ENCODE results near the gene G3BP1. TPM values are rescaled to one million over a fixed set of nuclear protein-coding genes. Genes with fewer than 3 reads are reported as not detected.

The G3BP1 gene
- total and polyA plus RNA-seq, 9 of the 15 experiments (the other 6 are each of a cell fraction or from before 2014, with no cell fraction given), result 54.7 to 264 (median 105) TPM

DNA sequence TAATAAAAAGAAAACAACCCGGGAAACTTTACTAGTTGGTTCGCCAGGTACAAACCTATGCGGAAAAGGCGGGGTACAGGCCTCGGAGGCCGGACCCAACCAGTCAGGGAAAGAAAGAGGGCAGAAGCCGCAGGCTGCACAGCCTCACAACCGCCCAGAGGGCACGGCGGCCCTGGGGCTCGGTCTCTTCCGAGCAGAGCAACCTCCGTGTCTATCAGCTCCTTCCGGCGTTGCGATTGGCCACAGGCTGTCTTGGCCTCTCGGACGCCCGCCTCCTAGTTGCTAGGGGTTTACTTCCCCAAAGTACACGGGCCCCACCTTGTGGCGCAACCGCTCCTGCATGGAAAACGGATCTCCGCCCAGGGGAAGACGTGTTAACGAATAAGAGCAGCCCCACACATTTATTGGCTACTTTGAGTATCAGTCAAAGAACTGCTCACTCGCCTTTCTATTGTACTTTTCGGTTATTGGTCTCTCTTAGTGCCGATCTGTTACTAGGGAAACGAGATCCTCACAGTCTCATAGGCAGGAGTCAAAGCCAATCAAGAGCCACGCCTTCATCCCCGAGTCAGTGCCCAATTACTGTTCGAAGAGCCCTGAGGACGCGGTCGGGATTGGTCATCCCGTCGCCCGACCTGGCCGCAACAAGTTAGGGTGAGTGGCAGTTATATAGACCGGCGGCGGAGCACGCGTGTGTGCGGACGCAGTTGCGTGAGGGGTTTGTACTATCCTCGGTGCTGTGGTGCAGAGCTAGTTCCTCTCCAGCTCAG, at the start of gene G3BP1 (continued):
- TF ChIP-seq ESRRA (IDR thresholded peaks at IDR 0.05; ENCODE audit: borderline replicate concordance, low read depth) (peak; percentile 17; the same call in 1 of the 2 replicates), POLR2G (IDR thresholded peaks at IDR 0.05; ENCODE audit: low read depth, low read length) (peak; percentile 91), NR2C1 (IDR thresholded peaks at IDR 0.05) (peak; percentile 77), NR2C1 (tag; IDR thresholded peaks at IDR 0.05) (peak; percentile 85), CXXC5 (CRISPR knock-in tag; IDR thresholded peaks at IDR 0.05) (peak; percentile 100), NFXL1 (CRISPR knock-in tag; IDR thresholded peaks at IDR 0.05) (no peak), TFAM (CRISPR knock-in tag; conservative IDR thresholded peaks at IDR 0.05) (no peak), MCM2 (IDR thresholded peaks at IDR 0.05; ENCODE audit: low read depth) (no peak), HNRNPK (IDR thresholded peaks at IDR 0.05; ENCODE audit: low read depth, low read length, poor library complexity, severe bottlenecking) (no peak), ZNF354B (CRISPR knock-in tag; IDR thresholded peaks at IDR 0.05) (no peak), TSC22D4 (tag; IDR thresholded peaks at IDR 0.05) (no peak), PTTG1 (tag; IDR thresholded peaks at IDR 0.05; ENCODE audit: low read depth) (no peak), RCOR1 (IDR thresholded peaks at IDR 0.05; ENCODE audit: borderline replicate concordance in 1 of 2, low read depth in 2 of 2, low read length in 2 of 2) (peak in 1 of 2 experiments; percentile 1; a peak in 2 of 4 replicates), STAG1 (CRISPR knock-in tag; IDR thresholded peaks at IDR 0.05; ENCODE audit: borderline replicate concordance) (no peak), MAFF (IDR thresholded peaks at IDR 0.05; ENCODE audit: low read length) (no peak), CTCFL (IDR thresholded peaks at IDR 0.05; ENCODE audit: borderline replicate concordance, insufficient read depth, low read depth, low read length, poor library complexity, severe bottlenecking) (peak; percentile 14), ZHX1 (conservative IDR thresholded peaks at IDR 0.05; ENCODE audit: low read length) (no peak)
- TF ChIP-seq, protein P1, sequence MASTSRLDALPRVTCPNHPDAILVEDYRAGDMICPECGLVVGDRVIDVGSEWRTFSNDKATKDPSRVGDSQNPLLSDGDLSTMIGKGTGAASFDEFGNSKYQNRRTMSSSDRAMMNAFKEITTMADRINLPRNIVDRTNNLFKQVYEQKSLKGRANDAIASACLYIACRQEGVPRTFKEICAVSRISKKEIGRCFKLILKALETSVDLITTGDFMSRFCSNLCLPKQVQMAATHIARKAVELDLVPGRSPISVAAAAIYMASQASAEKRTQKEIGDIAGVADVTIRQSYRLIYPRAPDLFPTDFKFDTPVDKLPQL (IDR thresholded peaks at IDR 0.05; ENCODE audit: extremely low read depth, insufficient read length), result peak; percentile 33
- TF ChIP-seq, protein P2, sequence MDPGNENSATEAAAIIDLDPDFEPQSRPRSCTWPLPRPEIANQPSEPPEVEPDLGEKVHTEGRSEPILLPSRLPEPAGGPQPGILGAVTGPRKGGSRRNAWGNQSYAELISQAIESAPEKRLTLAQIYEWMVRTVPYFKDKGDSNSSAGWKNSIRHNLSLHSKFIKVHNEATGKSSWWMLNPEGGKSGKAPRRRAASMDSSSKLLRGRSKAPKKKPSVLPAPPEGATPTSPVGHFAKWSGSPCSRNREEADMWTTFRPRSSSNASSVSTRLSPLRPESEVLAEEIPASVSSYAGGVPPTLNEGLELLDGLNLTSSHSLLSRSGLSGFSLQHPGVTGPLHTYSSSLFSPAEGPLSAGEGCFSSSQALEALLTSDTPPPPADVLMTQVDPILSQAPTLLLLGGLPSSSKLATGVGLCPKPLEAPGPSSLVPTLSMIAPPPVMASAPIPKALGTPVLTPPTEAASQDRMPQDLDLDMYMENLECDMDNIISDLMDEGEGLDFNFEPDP (CRISPR knock-in tag; IDR thresholded peaks at IDR 0.05), result no peak
- TF ChIP-seq, protein P3, sequence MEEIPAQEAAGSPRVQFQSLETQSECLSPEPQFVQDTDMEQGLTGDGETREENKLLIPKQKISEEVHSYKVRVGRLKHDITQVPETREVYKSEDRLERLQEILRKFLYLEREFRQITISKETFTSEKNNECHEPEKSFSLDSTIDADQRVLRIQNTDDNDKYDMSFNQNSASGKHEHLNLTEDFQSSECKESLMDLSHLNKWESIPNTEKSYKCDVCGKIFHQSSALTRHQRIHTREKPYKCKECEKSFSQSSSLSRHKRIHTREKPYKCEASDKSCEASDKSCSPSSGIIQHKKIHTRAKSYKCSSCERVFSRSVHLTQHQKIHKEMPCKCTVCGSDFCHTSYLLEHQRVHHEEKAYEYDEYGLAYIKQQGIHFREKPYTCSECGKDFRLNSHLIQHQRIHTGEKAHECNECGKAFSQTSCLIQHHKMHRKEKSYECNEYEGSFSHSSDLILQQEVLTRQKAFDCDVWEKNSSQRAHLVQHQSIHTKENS (CRISPR knock-in tag; IDR thresholded peaks at IDR 0.05), result no peak

Measured in K562 (cell line).